Endothelial cell (in vitro differentiated cells): ENCODE results near the gene BMERB1. TPM values are rescaled to one million over a fixed set of nuclear protein-coding genes. Genes with fewer than 3 reads are reported as not detected.
"Not testable (repeated sequence)": the region's sequence is repeated elsewhere in the genome, so short reads cannot be mapped to it uniquely, and the experiment has no call there.

Experiments used
- DNase-seq: peaks from one replicate; pipeline ENCODE4 v3.0.0; 2021; ENCODE audit warnings: low spot score
- H3K27ac Mint-ChIP-seq: one replicate; pipeline ENCODE4 v1.8.0; 2021; ENCODE audit warnings: mixed read lengths, inconsistent platforms; ENCODE audit not compliant: unreplicated experiment
- H3K27me3 Mint-ChIP-seq: one replicate; pipeline ENCODE4 v1.8.0; 2021; ENCODE audit warnings: mild to moderate bottlenecking, moderate library complexity, mixed read lengths, inconsistent platforms; ENCODE audit not compliant: unreplicated experiment
- H3K36me3 Mint-ChIP-seq: one replicate; pipeline ENCODE4 v1.8.0; 2021; ENCODE audit warnings: mild to moderate bottlenecking, low read depth, mixed read lengths, inconsistent platforms; ENCODE audit not compliant: unreplicated experiment
- H3K4me1 Mint-ChIP-seq: one replicate; pipeline ENCODE4 v1.8.0; 2021; ENCODE audit warnings: mild to moderate bottlenecking, mixed read lengths, inconsistent platforms; ENCODE audit not compliant: unreplicated experiment
- H3K4me3 Mint-ChIP-seq: one replicate; pipeline ENCODE4 v1.8.0; 2021; ENCODE audit warnings: mild to moderate bottlenecking, mixed read lengths, inconsistent platforms; ENCODE audit not compliant: unreplicated experiment
- H3K9me3 Mint-ChIP-seq: one replicate; pipeline ENCODE4 v1.8.0; 2021; ENCODE audit warnings: mixed read lengths, inconsistent platforms; ENCODE audit not compliant: unreplicated experiment
- total RNA-seq: library from RNA; stranded (reverse); fragmentation: NEBNext Ultra II Directional; extraction: Animal tissue kit (Norgen Biotek cat#: 25700); gene quantifications from one replicate; pipeline ENCODE4 v1.2.1, GENCODE V29; 2021; ENCODE audit not compliant: unreplicated experiment
- TF ChIP-seq, protein P1 (sequence below): fragments of 200-600 bp; sonication (generic); IDR thresholded peaks from one replicate; pipeline ENCODE4 v1.5.0; 2021; ENCODE audit warnings: antibody characterized with exemption; ENCODE audit not compliant: unreplicated experiment

Gene BMERB1
- total RNA-seq, 1 donor from 2014 or later: 9.9 TPM

DNA sequence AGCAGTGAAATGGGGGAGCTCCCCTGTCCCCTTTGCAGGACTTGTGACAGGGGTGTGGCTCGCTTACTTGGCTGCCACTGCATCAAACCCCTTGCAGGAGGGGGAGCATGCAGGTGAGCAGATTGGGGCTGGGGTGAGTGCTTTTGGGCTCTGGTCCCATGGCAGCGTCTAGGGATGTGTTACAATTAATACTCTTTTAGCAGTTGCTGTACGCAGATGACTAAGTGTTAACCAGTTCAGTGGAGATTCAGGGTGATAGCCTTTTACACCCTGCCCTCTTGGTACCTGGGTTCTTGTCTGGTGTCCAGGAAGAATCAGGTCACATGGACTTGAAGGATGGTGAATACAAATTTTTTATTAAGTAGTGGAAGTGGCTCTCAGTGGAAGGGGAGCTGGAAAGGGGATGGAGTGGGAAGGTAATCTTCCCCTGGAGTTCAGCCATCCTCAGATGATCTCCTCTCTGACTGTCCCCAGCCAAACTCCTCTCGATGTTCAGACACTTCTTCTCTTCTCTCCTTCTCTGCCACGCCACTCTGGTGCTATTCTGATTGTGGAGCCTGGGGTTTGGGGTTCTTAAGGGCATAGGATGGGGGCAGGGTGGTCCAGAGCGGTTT lies 108.5 kb downstream of the BMERB1 start:
- no peaks in the 10 kb centered on the region for H3K9me3 Mint-ChIP-seq

GRCh38 chr16:15544405-15544804 lies 110.0 kb downstream of the BMERB1 start:
- Mint-ChIP-seq H3K4me1 (no peaks in the 10 kb centered on the region), H3K36me3 (no peaks in the 10 kb centered on the region), H3K27ac (no peak overlapping the region), H3K9me3 (no peaks in the 10 kb centered on the region), H3K27me3 (no peaks in the 10 kb centered on the region), H3K4me3 (no peak overlapping the region)
- TF ChIP-seq, protein P1, sequence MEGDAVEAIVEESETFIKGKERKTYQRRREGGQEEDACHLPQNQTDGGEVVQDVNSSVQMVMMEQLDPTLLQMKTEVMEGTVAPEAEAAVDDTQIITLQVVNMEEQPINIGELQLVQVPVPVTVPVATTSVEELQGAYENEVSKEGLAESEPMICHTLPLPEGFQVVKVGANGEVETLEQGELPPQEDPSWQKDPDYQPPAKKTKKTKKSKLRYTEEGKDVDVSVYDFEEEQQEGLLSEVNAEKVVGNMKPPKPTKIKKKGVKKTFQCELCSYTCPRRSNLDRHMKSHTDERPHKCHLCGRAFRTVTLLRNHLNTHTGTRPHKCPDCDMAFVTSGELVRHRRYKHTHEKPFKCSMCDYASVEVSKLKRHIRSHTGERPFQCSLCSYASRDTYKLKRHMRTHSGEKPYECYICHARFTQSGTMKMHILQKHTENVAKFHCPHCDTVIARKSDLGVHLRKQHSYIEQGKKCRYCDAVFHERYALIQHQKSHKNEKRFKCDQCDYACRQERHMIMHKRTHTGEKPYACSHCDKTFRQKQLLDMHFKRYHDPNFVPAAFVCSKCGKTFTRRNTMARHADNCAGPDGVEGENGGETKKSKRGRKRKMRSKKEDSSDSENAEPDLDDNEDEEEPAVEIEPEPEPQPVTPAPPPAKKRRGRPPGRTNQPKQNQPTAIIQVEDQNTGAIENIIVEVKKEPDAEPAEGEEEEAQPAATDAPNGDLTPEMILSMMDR: no peak
- no peak for DNase-seq

More for the DNA sequence above, 108.5 kb downstream of the BMERB1 start:
- H3K36me3 Mint-ChIP-seq: no peaks in the 10 kb centered on the region
- no peaks in the 10 kb centered on the region for H3K4me1 Mint-ChIP-seq
- H3K4me3 Mint-ChIP-seq: no peak overlapping the region
- no peak for DNase-seq
- TF ChIP-seq, protein P1: no peak
- no peak overlapping the region for H3K27ac Mint-ChIP-seq
- no peaks in the 10 kb centered on the region for H3K27me3 Mint-ChIP-seq

DNA sequence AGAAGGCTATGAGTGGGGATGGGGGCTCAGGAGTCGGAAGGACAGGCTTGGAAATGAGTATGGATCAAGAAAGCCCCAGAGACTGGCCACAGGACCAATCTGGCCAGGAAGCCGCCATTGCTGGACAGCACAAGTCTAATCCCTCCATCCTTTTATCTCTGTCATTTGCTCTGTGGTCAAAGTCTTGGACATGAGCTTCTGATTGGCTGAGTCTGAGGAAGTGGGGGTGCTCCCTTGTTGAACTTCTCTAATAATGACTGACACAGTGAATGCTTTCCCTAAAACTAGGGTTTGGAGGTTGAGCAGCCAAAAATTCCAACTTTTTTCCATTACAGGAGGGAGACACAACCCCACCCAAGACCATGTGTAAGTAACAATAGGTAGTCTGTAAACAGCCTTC lies 111.2 kb downstream of the BMERB1 start:
- H3K9me3 Mint-ChIP-seq: no peaks in the 10 kb centered on the region

DNA sequence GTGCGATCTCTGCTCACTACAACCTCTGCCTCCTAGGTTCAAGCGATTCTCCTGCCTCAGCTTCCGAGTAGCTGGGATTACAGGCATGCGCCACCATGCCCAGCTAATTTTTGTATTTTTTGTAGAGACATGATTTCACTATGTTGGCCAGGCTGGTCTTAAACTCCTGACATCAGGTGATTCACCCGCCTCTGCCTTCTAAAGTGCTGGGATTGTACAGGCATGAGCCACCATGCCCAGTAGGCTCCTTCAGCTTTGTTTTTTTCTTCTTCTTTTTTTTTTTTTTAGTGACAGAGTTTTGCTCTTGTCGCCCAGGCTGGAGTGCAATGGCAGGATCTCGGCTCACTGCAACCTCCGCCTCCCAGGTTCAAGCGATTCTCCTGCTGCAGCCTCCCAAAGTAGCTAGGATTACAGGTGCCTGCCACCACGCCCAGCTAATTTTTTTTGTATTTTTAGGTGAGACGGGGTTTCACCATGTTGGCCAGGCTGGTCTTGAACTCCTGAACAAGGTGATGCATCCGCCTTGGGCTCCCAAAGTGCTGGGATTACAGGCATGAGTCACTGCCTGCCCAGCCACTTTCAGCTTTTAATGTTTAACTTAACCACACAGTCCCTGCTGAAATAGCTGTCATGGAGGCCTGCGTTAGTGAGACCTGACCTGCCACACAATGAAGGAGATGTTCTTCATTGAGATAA lies 112.8 kb downstream of the BMERB1 start:
- H3K36me3 Mint-ChIP-seq, H3K4me3 Mint-ChIP-seq, H3K9me3 Mint-ChIP-seq, H3K27me3 Mint-ChIP-seq, H3K27ac Mint-ChIP-seq, H3K4me1 Mint-ChIP-seq, DNase-seq: not testable (repeated sequence)

More for the DNA sequence above, 111.2 kb downstream of the BMERB1 start:
- no peak for DNase-seq
- Mint-ChIP-seq H3K4me3 (no peak overlapping the region), H3K36me3 (no peaks in the 10 kb centered on the region), H3K27me3 (no peaks in the 10 kb centered on the region), H3K4me1 (no peaks in the 10 kb centered on the region), H3K27ac (no peak overlapping the region)
- TF ChIP-seq, protein P1: no peak

DNA sequence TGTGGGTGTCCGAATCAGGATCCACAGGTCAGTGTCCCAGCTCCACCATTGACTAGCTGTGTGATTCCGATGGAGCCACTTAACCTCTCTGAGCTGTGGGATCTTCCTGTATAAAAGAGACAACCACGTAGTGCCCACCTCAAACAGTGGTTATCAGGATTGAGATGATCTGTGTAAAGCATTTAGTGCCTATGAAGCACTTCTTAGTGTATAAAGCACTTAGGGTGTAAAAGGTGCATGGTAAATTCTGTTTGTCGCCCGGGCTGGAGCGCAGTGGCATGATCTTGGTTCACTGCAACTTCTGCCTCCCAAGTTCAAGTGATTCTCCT lies 113.3 kb downstream of the BMERB1 start:
- H3K27me3 Mint-ChIP-seq: peaks cover 2% of the 10 kb centered on the region

More for the DNA sequence above, 113.3 kb downstream of the BMERB1 start:
- Mint-ChIP-seq H3K4me1 (peaks cover 4% of the 10 kb centered on the region), H3K9me3 (no peaks in the 10 kb centered on the region), H3K36me3 (no peaks in the 10 kb centered on the region), H3K27ac (no peak overlapping the region), H3K4me3 (no peak overlapping the region)
- TF ChIP-seq, protein P1: no peak
- DNase-seq: no peak
